Prostate gland (tissue), 2 donors: ENCODE data around the gene ITGA1.

Source experiments
- POLR2A ChIP-seq: fragments of 450-650 bp; IDR thresholded peaks from one replicate; pipeline ENCODE4 v1.6.1; 2016; ENCODE audit warnings: antibody characterized with exemption, mild to moderate bottlenecking
- POLR2AphosphoS5 ChIP-seq: sonication (generic); formaldehyde crosslinking; IDR thresholded peaks from one replicate; pipeline ENCODE4 v1.6.1; 2017; ENCODE audit warnings: antibody characterized with exemption
- TF ChIP-seq, protein P1 (sequence below), 4 experiments: fragments of 200-600 bp in 2 of 4; fragments of 450-650 bp in 2 of 4; sonication (generic) in 2 of 4; IDR thresholded peaks; 1 replicate in 3 of 4; 2 replicates in 1 of 4; pipeline ENCODE4 v1.5.1; 2016 to 2019; ENCODE audit warnings: antibody characterized with exemption in 4 of 4, mild to moderate bottlenecking in 2 of 4, moderate library complexity in 2 of 4

DNA sequence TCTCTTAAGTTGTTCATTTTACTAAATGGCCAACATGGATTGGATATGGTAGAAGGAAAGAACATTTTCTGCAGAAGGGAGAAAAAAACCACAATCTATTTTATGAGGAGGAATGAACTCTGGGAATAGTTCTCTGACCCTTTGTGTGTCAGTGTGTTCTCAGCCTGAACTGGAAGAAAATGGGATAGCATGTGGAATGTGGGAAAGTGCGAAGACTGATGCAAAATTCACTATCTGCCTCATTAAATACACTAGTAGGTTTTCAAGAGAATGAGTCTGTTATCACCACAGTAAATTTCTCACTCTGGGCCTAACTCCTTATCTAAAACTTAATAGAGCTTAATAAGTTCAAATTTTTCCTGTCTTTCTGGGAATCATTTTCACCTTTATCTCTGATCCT lies 22.7 kb downstream of the ITGA1 start:
- TF ChIP-seq POLR2AphosphoS5 (no peak), POLR2A (no peak)
- TF ChIP-seq, protein P1, sequence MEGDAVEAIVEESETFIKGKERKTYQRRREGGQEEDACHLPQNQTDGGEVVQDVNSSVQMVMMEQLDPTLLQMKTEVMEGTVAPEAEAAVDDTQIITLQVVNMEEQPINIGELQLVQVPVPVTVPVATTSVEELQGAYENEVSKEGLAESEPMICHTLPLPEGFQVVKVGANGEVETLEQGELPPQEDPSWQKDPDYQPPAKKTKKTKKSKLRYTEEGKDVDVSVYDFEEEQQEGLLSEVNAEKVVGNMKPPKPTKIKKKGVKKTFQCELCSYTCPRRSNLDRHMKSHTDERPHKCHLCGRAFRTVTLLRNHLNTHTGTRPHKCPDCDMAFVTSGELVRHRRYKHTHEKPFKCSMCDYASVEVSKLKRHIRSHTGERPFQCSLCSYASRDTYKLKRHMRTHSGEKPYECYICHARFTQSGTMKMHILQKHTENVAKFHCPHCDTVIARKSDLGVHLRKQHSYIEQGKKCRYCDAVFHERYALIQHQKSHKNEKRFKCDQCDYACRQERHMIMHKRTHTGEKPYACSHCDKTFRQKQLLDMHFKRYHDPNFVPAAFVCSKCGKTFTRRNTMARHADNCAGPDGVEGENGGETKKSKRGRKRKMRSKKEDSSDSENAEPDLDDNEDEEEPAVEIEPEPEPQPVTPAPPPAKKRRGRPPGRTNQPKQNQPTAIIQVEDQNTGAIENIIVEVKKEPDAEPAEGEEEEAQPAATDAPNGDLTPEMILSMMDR (IDR thresholded peaks at IDR 0.05): no peak
